Parathyroid adenoma (tissue), 2 donors: ENCODE results near the gene OARD1.

Source experiments
- H2AFZ ChIP-seq: fragments of 300-600 bp; sonication (generic); one replicate; pipeline ENCODE4 v1.7.0; 2017; ENCODE audit warnings: antibody characterized with exemption, mild to moderate bottlenecking
- H3K27ac ChIP-seq: fragments of 300-600 bp; sonication (generic); one replicate; pipeline ENCODE4 v1.7.0; 2017
- H3K27me3 ChIP-seq: fragments of 300-600 bp; sonication (generic); one replicate; pipeline ENCODE4 v1.7.0; 2017; ENCODE audit warnings: low read length; ENCODE audit not compliant: control insufficient read depth, insufficient read depth
- H3K36me3 ChIP-seq: fragments of 300-600 bp; sonication (generic); one replicate; pipeline ENCODE4 v1.7.0; 2017; ENCODE audit warnings: low read length; ENCODE audit not compliant: control insufficient read depth, insufficient read depth
- H3K4me1 ChIP-seq: fragments of 300-600 bp; sonication (generic); one replicate; pipeline ENCODE4 v1.7.0; 2017; ENCODE audit warnings: control low read depth
- H3K4me2 ChIP-seq: fragments of 300-600 bp; sonication (generic); one replicate; pipeline ENCODE4 v1.7.0; 2017; ENCODE audit warnings: low read length
- H3K4me3 ChIP-seq: fragments of 300-600 bp; sonication (generic); one replicate; pipeline ENCODE4 v1.7.0; 2017; ENCODE audit warnings: low read depth, low read length
- H3K79me2 ChIP-seq: fragments of 300-600 bp; sonication (generic); one replicate; pipeline ENCODE4 v1.7.0; 2017; ENCODE audit warnings: control low read depth
- H3K9ac ChIP-seq: fragments of 300-600 bp; sonication (generic); one replicate; pipeline ENCODE4 v1.7.0; 2017; ENCODE audit warnings: mild to moderate bottlenecking
- H3K9me3 ChIP-seq: fragments of 300-600 bp; sonication (generic); one replicate; pipeline ENCODE4 v1.7.0; 2017; ENCODE audit warnings: low read length; ENCODE audit not compliant: control insufficient read depth
- TF ChIP-seq, protein P1 (sequence below): fragments of 300-600 bp; sonication (generic); IDR thresholded peaks from one replicate; pipeline ENCODE4 v1.7.0; 2017; ENCODE audit warnings: antibody characterized with exemption, mild to moderate bottlenecking
- donor health status: primary hyperparathyroidism.

The OARD1 gene

DNA sequence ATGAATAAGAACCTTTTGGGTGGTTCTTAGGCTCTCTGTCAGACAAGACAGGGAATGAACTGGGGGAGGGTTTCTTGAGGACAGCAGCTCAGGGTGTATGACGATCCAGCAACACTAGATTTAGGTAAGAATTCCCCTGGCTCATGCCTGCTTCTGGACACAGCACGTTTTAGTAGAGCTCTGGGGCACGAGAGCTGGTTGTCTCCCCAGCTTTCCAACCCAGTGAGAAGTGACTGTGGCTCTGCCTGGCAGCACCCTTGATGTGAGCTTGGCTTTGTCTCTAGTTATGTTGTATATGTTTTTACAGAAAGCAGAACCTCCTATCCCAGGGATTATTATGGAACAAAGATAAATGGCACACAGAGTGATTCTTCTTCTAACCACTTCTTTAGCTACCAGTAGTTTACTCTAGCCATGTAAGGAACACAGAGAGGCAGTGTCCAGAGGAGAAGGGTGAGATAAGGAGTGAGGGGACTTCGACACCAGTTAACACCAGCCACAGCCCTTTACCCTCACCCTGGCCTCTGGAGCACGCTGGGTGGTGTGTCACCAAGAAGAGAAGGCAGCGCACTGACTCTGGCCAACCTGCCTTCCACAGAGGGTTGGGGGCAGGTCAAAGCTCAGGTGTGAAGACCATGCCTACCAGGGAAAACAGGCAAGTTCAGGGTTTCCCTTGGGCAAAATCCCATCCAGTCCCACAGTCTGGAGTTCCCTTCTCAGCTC is 15.2 kb downstream of the OARD1 start:
- H3K36me3 ChIP-seq = no peaks in the 10 kb centered on the region
- H3K27me3 ChIP-seq = no peaks in the 10 kb centered on the region
- no peaks in the 10 kb centered on the region for H3K79me2 ChIP-seq
- H3K4me2 ChIP-seq = no peak overlapping the region
- H2AFZ ChIP-seq = no peak overlapping the region
- no peak overlapping the region for H3K27ac ChIP-seq
- H3K4me3 ChIP-seq = no peak overlapping the region
- peaks cover 25% of the 10 kb centered on the region for H3K4me1 ChIP-seq
- TF ChIP-seq, protein P1, sequence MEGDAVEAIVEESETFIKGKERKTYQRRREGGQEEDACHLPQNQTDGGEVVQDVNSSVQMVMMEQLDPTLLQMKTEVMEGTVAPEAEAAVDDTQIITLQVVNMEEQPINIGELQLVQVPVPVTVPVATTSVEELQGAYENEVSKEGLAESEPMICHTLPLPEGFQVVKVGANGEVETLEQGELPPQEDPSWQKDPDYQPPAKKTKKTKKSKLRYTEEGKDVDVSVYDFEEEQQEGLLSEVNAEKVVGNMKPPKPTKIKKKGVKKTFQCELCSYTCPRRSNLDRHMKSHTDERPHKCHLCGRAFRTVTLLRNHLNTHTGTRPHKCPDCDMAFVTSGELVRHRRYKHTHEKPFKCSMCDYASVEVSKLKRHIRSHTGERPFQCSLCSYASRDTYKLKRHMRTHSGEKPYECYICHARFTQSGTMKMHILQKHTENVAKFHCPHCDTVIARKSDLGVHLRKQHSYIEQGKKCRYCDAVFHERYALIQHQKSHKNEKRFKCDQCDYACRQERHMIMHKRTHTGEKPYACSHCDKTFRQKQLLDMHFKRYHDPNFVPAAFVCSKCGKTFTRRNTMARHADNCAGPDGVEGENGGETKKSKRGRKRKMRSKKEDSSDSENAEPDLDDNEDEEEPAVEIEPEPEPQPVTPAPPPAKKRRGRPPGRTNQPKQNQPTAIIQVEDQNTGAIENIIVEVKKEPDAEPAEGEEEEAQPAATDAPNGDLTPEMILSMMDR = no peak
- H3K9me3 ChIP-seq = no peaks in the 10 kb centered on the region
- H3K9ac ChIP-seq = no peak overlapping the region

DNA sequence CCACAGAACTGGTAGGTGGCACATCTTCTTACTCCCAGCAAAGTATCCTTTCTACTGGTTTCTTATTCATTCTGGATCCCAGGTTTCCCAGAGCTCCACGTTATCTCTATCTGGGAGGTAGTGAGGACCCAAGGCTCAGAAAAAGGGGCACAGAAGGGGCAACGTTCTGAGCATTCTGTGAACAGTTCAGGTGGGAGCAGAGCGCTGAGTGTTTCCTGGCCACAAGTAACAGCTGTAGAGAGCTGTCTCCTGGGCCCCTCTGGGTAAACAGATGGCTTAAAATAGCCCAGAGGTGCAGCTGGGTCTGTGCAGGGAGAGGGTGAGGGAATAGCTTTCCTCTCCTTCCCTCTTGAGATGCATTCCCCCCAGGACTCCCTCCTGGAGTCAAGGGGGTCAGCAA is 17.0 kb downstream of the OARD1 start:
- no peaks in the 10 kb centered on the region for H3K9me3 ChIP-seq
- H3K27me3 ChIP-seq = no peaks in the 10 kb centered on the region
- H3K27ac ChIP-seq = no peak overlapping the region
- H3K4me1 ChIP-seq = peaks cover 13% of the 10 kb centered on the region
- TF ChIP-seq, protein P1 = no peak
- H3K4me3 ChIP-seq = no peak overlapping the region
- H2AFZ ChIP-seq = no peak overlapping the region
- no peaks in the 10 kb centered on the region for H3K36me3 ChIP-seq
- no peak overlapping the region for H3K9ac ChIP-seq
- no peak overlapping the region for H3K4me2 ChIP-seq
- H3K79me2 ChIP-seq = no peaks in the 10 kb centered on the region

DNA sequence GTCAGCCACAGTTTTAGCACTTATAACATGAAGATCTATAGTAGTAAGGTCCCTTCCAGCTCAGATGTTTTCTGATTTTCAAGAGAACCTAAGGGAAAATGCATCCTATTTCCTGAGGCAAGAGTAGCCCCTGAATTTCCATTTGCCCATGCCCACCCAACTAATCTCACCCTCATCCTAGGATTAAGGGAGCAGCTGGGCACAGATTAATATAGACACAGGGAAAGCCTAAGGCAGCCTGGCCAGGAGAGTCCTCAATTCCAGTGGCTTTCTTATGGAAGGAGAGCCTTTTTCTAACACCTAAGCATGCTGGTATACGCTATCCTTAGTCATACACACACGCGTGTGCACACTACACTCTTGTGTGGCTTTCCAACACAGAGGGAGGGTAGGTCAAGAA is 17.6 kb downstream of the OARD1 start:
- Histone ChIP-seq H2AFZ (no peak overlapping the region), H3K79me2 (no peaks in the 10 kb centered on the region), H3K9ac (no peak overlapping the region), H3K27ac (no peak overlapping the region), H3K9me3 (no peaks in the 10 kb centered on the region), H3K4me1 (peaks cover 13% of the 10 kb centered on the region), H3K4me2 (no peak overlapping the region), H3K36me3 (no peaks in the 10 kb centered on the region), H3K4me3 (no peak overlapping the region), H3K27me3 (no peaks in the 10 kb centered on the region)
- TF ChIP-seq, protein P1 = no peak

DNA sequence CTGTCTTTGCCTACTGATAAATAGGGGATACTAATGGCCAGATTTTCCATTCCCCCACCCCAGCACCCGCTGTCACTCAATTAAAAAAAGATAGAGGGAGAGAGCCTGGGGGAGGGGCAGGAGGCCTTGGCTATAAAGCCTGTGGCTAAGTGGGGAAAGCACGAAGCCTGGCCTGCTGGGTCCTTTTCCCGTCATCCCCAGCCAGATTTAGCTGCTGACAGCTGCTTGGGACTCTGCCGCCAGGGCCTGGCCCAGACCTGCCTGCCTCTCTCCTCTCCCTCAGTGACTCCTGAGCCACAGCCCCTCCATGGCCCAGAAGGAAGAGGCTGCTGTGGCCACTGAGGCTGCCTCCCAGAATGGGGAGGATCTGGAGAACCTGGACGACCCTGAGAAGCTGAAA is 19.1 kb downstream of the OARD1 start, which contains the start of gene APOBEC2:
APOBEC2 (plus strand) TSS at position 162 of the 400 bp plus-strand sequence; CDS start at position 308, 146 bp downstream.
- no peak within 1 kb of the TSS for H2AFZ ChIP-seq
- TF ChIP-seq, protein P1 = no peak
- no peaks in the 10 kb centered on the region for H3K27me3 ChIP-seq
- no peaks in the 10 kb centered on the region for H3K36me3 ChIP-seq
- no peaks in the 10 kb centered on the region for H3K79me2 ChIP-seq
- H3K9me3 ChIP-seq = no peaks in the 10 kb centered on the region
- H3K9ac ChIP-seq = no peak within 1 kb of the TSS
- H3K4me3 ChIP-seq = no peak within 1 kb of the TSS
- peaks cover under 1% of the 10 kb centered on the region for H3K4me1 ChIP-seq
- H3K4me2 ChIP-seq = no peak within 1 kb of the TSS
- H3K27ac ChIP-seq = no peak within 1 kb of the TSS

DNA sequence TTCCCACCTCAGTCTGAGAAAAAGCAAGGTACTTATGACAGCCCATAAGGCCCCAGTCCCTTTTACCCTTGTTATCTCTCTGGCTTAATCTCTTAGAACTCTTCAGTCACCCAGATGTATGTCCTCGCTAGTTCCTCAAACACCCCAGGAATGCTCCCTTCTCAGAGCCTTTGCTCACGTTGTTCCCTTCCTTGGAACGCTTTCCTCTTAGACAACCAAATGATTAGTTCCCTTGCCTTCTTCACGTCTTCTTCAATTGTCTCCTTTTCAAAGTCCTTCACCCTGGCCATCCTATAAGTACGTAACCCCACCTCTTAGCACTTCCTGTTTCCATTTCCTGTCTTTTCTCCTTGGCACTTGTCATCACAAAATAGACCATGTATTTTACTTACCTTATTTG is 20.3 kb downstream of the OARD1 start:
- Histone ChIP-seq H3K4me2 (no peak overlapping the region), H3K4me3 (no peak overlapping the region), H3K36me3 (no peaks in the 10 kb centered on the region), H3K79me2 (no peaks in the 10 kb centered on the region), H3K4me1 (no peaks in the 10 kb centered on the region), H3K27ac (no peak overlapping the region), H3K27me3 (no peaks in the 10 kb centered on the region), H2AFZ (no peak overlapping the region), H3K9me3 (no peaks in the 10 kb centered on the region), H3K9ac (no peak overlapping the region)
- TF ChIP-seq, protein P1 = no peak
